Gastroesophageal sphincter (tissue), 3 donors: Measurements from ENCODE around the gene ELN.

Experiments
- EP300 ChIP-seq: sonication (generic); formaldehyde crosslinking; IDR thresholded peaks from one replicate; pipeline ENCODE4 v1.6.1; 2017; ENCODE audit warnings: antibody characterized with exemption, mild to moderate bottlenecking
- POLR2A ChIP-seq, 2 donors: fragments of 450-650 bp; IDR thresholded peaks; one replicate each; pipeline ENCODE4 v1.6.1; 2017; ENCODE audit warnings: antibody characterized with exemption in 2 of 2, mild to moderate bottlenecking in 2 of 2, moderate library complexity in 1 of 2
- POLR2AphosphoS5 ChIP-seq: sonication (generic); formaldehyde crosslinking; IDR thresholded peaks from one replicate; pipeline ENCODE4 v1.6.1; 2017; ENCODE audit warnings: antibody characterized with exemption
- TF ChIP-seq, protein P1 (sequence below), 4 experiments: fragments of 200-600 bp in 2 of 4; fragments of 450-650 bp in 2 of 4; sonication (generic) in 1 of 4; IDR thresholded peaks; one replicate each; pipeline ENCODE4 v1.5.1; 2017 to 2019; ENCODE audit warnings: antibody characterized with exemption in 4 of 4, mild to moderate bottlenecking in 2 of 4, moderate library complexity in 2 of 4

DNA sequence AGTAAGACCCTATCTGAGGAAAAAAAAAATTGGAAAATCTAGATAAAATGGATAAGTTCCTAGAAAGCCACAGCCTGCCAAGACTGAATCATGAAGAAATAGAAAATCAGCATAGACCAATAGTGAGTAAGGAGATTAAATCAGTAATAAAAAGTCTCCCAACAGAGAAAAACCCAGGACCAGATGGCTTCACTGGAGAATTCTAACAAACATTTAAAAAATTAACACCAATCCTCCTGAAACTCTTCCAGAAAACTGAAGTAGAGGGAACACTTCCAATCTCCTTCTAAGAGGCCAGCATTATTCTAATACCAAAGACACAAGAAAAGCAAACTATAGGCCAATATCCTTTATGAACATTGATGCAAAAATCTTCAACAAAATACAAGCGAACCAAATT, 46.8 kb downstream of the ELN start:
- TF ChIP-seq, protein P1, sequence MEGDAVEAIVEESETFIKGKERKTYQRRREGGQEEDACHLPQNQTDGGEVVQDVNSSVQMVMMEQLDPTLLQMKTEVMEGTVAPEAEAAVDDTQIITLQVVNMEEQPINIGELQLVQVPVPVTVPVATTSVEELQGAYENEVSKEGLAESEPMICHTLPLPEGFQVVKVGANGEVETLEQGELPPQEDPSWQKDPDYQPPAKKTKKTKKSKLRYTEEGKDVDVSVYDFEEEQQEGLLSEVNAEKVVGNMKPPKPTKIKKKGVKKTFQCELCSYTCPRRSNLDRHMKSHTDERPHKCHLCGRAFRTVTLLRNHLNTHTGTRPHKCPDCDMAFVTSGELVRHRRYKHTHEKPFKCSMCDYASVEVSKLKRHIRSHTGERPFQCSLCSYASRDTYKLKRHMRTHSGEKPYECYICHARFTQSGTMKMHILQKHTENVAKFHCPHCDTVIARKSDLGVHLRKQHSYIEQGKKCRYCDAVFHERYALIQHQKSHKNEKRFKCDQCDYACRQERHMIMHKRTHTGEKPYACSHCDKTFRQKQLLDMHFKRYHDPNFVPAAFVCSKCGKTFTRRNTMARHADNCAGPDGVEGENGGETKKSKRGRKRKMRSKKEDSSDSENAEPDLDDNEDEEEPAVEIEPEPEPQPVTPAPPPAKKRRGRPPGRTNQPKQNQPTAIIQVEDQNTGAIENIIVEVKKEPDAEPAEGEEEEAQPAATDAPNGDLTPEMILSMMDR (IDR thresholded peaks at IDR 0.05) = no peak
- TF ChIP-seq POLR2AphosphoS5 (no peak), POLR2A (IDR thresholded peaks at IDR 0.05) (no peak), EP300 (no peak)
